Activated CD8-positive, alpha-beta T cell treated with anti-CD3 and anti-CD28 coated beads, Interleukin-2, amount 10 ng/mL, durations not matched to agents 7 days and 5 days (primary cell): ENCODE results near the gene WDR87. TPM values are rescaled to one million over a fixed set of nuclear protein-coding genes. Genes with fewer than 3 reads are reported as not detected.
"Not testable (repeated sequence)": the region's sequence is repeated elsewhere in the genome, so short reads cannot be mapped to it uniquely, and the experiment has no call there.

Experiments used
- ATAC-seq: fragments of 150-1000 bp; cut with Tn5 transposase; one replicate; pipeline ENCODE4 v1.10.0; 2021; ENCODE audit warnings: moderate library complexity
- CTCF ChIA-PET: fragments of 350-600 bp; sonication (Branson Sonifier 250); formaldehyde crosslinking; loops from one replicate; lab custom pipeline; 2021; ENCODE audit warnings: antibody characterized with exemption; lab: Charles Lee
- POLR2A ChIA-PET: fragments of 350-600 bp; sonication (Branson Sonifier 250); formaldehyde crosslinking; loops from one replicate; lab custom pipeline; 2021; ENCODE audit warnings: antibody characterized with exemption; lab: Charles Lee
- DNase-seq: peaks from one replicate; pipeline ENCODE4 v3.0.0-alpha.2; 2020
- H3K27ac Mint-ChIP-seq: one replicate; pipeline ENCODE4 v1.8.0; 2021; ENCODE audit warnings: mild to moderate bottlenecking, mixed read lengths
- H3K27me3 Mint-ChIP-seq: one replicate; pipeline ENCODE4 v1.8.0; 2021; ENCODE audit warnings: low read depth, mixed read lengths
- H3K36me3 Mint-ChIP-seq: one replicate; pipeline ENCODE4 v1.8.0; 2021; ENCODE audit warnings: low read depth, mixed read lengths
- H3K4me1 Mint-ChIP-seq: one replicate; pipeline ENCODE4 v1.8.0; 2021; ENCODE audit warnings: low read depth, mixed read lengths
- H3K4me3 Mint-ChIP-seq: one replicate; pipeline ENCODE4 v1.8.0; 2021; ENCODE audit warnings: mild to moderate bottlenecking, mixed read lengths
- H3K9me3 Mint-ChIP-seq: one replicate; pipeline ENCODE4 v1.8.0; 2022; ENCODE audit warnings: mixed read lengths; ENCODE audit not compliant: insufficient read depth
- total RNA-seq, 2 experiments: library from RNA; stranded (reverse); gene quantifications; one replicate each; pipeline ENCODE4 v1.2.3, GENCODE V29; 2021

The WDR87 gene
- total RNA-seq, 2 experiments from 2014 or later = not detected

- no peaks in the 10 kb centered on the region for H3K4me1 Mint-ChIP-seq
- no peak overlapping the region for H3K27ac Mint-ChIP-seq
- DNase-seq (no peak), ATAC-seq (no peak)
- ChIA-PET CTCF (no interaction called here), POLR2A (no interaction called here)
- no peaks in the 10 kb centered on the region for H3K36me3 Mint-ChIP-seq
- peaks cover 5% of the 10 kb centered on the region for H3K9me3 Mint-ChIP-seq
- H3K27me3 Mint-ChIP-seq = no peaks in the 10 kb centered on the region
- no peak overlapping the region for H3K4me3 Mint-ChIP-seq
Measured at GRCh38 chr19:37869766-37870340, 36.5 kb downstream of the WDR87 start.

- Mint-ChIP-seq H3K27ac (no peak overlapping the region), H3K27me3 (no peaks in the 10 kb centered on the region), H3K36me3 (no peaks in the 10 kb centered on the region), H3K4me3 (no peak overlapping the region), H3K4me1 (no peaks in the 10 kb centered on the region), H3K9me3 (peaks cover 5% of the 10 kb centered on the region)
- ChIA-PET CTCF (no interaction called here), POLR2A (no interaction called here)
- ATAC-seq (no peak), DNase-seq (no peak)
Measured at GRCh38 chr19:37867831-37868230, 38.6 kb downstream of the WDR87 start.

GRCh38 chr19:37865930-37866329, 40.5 kb downstream of the WDR87 start:
- H3K27me3 Mint-ChIP-seq, H3K36me3 Mint-ChIP-seq, H3K9me3 Mint-ChIP-seq, H3K4me3 Mint-ChIP-seq, H3K27ac Mint-ChIP-seq, H3K4me1 Mint-ChIP-seq, POLR2A ChIA-PET, ATAC-seq, CTCF ChIA-PET, DNase-seq: not testable (repeated sequence)

- ChIA-PET CTCF (interaction anchor here (1.0 kb wide), 1 partner anchor 92 kb away, joined by 3 read pairs; no protein-coding TSS in a partner anchor), POLR2A (no interaction called here)
- H3K4me3 Mint-ChIP-seq = no peak overlapping the region
- peaks cover 5% of the 10 kb centered on the region for H3K9me3 Mint-ChIP-seq
- ATAC-seq (no peak), DNase-seq (no peak)
- H3K27ac Mint-ChIP-seq = no peak overlapping the region
- H3K4me1 Mint-ChIP-seq = no peaks in the 10 kb centered on the region
- no peaks in the 10 kb centered on the region for H3K27me3 Mint-ChIP-seq
- no peaks in the 10 kb centered on the region for H3K36me3 Mint-ChIP-seq
Measured at GRCh38 chr19:37864501-37864900, 41.9 kb downstream of the WDR87 start.

- no peaks in the 10 kb centered on the region for H3K36me3 Mint-ChIP-seq
- H3K27ac Mint-ChIP-seq = no peak overlapping the region
- no peak overlapping the region for H3K4me3 Mint-ChIP-seq
- no peaks in the 10 kb centered on the region for H3K4me1 Mint-ChIP-seq
- H3K27me3 Mint-ChIP-seq = no peaks in the 10 kb centered on the region
- ChIA-PET CTCF (no interaction called here), POLR2A (interaction anchor here (0.6 kb wide), 1 partner anchor 258 kb away, joined by 3 read pairs; no protein-coding TSS in a partner anchor)
- H3K9me3 Mint-ChIP-seq = no peaks in the 10 kb centered on the region
- ATAC-seq (no peak), DNase-seq (peak; percentile 24)
Measured at GRCh38 chr19:37855098-37855497, 51.3 kb downstream of the WDR87 start.

GRCh38 chr19:37845932-37846331, 60.5 kb downstream of the WDR87 start:
- POLR2A ChIA-PET = no interaction called here
- DNase-seq (no peak), ATAC-seq (no peak)
- Mint-ChIP-seq H3K27me3 (no peaks in the 10 kb centered on the region), H3K4me1 (no peaks in the 10 kb centered on the region), H3K27ac (no peak overlapping the region), H3K4me3 (no peak overlapping the region), H3K36me3 (no peaks in the 10 kb centered on the region), H3K9me3 (peaks cover 5% of the 10 kb centered on the region)
- CTCF ChIA-PET = no interaction called here

Other genes with a start within 250 kb of the WDR87 start
- gene ZNF607, start 186.8 kb downstream of the WDR87 start, total RNA-seq = 1 to 10 TPM; 4.4 to 5.0 TPM
- 1 to 10 TPM; 5.5 to 7.3 TPM for gene ZNF573, start 127.0 kb downstream of the WDR87 start, total RNA-seq
- gene SIPA1L3, start 614 bp upstream of the WDR87 start, total RNA-seq = 10 to 100 TPM; 18.3 to 20.2 TPM